ENCODE measurements around the gene RNF166. TPM values are rescaled to one million over a fixed set of nuclear protein-coding genes. Genes with fewer than 3 reads are reported as not detected.
A peak's percentile ranks its signal among the peaks of the same experiment; 100 is the strongest.

RNF166 gene
- total and polyA plus RNA-seq, 2 of the 13 experiments (the other 11 are each of a cell fraction or from before 2014, with no cell fraction given), result 21.4 to 23.0 TPM

GRCh38 chr16:88719933-88720296 lies 13.7 kb upstream of the RNF166 start:
- no peak for ATAC-seq
- Histone ChIP-seq H3K27me3 (ENCODE audit: control insufficient read depth in 1 of 2, insufficient read depth in 2 of 2, low read length in 2 of 2) (no peaks in the 10 kb centered on the region), H3K36me3 (replicated peaks in 1 of 2; ENCODE audit: control insufficient read depth in 1 of 2, insufficient read depth in 2 of 2, low read length in 2 of 2) (peaks cover 63 to 92% of the 10 kb centered on the region in 2 experiments; a peak in 4 of 5 replicates), H2AFZ (ENCODE audit: low read length) (no peak overlapping the region), H3K4me1 (ENCODE audit: insufficient read depth, low read length) (no peaks in the 10 kb centered on the region), H3K9me3 (ENCODE audit: low read length) (no peaks in the 10 kb centered on the region), H3K27ac (ENCODE audit: extremely low read length, insufficient read depth, low read length) (no peak overlapping the region), H3K9ac (ENCODE audit: insufficient read depth, low read depth, low read length) (no peak overlapping the region), H4K20me1 (ENCODE audit: insufficient read depth, low read length) (no peaks in the 10 kb centered on the region), H3K4me3 (replicated peaks in 1 of 3; ENCODE audit: insufficient read depth in 1 of 3, low read depth in 2 of 3, low read length in 3 of 3) (no peak overlapping the region), H3K79me2 (ENCODE audit: insufficient read depth, low read length) (no peaks in the 10 kb centered on the region), H3K4me2 (ENCODE audit: low read depth, low read length) (no peak overlapping the region)
- TF ChIP-seq KAT2B (IDR thresholded peaks at IDR 0.05; ENCODE audit: borderline replicate concordance, low read depth, low read length) (no peak), GLI4 (CRISPR knock-in tag; IDR thresholded peaks at IDR 0.05; ENCODE audit: borderline replicate concordance) (no peak), AGO2 (optimal IDR thresholded peaks at IDR 0.05; ENCODE audit: low read depth, low read length) (peak; percentile 79), RBM22 (optimal IDR thresholded peaks at IDR 0.05; ENCODE audit: low read length) (peak; percentile 59), ZNF7 (CRISPR knock-in tag; IDR thresholded peaks at IDR 0.05) (no peak), ZNF235 (CRISPR knock-in tag; IDR thresholded peaks at IDR 0.05; ENCODE audit: borderline replicate concordance) (no peak)
- no TSS peak for BruUV-seq (replicated peaks)
- intact Hi-C loops (cut with micrococcal nuclease; ENCODE audit: unreplicated experiment) (no loop called here), in situ Hi-C loops (cut with HindIII; ENCODE audit: extremely low pct_ligation_motif_present, low pct_unique_long_range_greater_than_20kb) (no loop called here)
- DNase-seq (ENCODE audit: low spot score), result no peak
- ChIA-PET POLR2A (no interaction called here), CTCF (ENCODE audit: low intra/inter-chr PET ratio, low total read pairs) (no interaction called here)
- 97% methylated on average over 11 of the region's 19 CpGs for WGBS (ENCODE audit: low lambda C conversion rate)
- no peak for FAIRE-seq

GRCh38 chr16:88719267-88719932 lies 13.2 kb upstream of the RNF166 start:
- Histone ChIP-seq H3K4me1 (ENCODE audit: insufficient read depth, low read length) (no peaks in the 10 kb centered on the region), H3K27me3 (ENCODE audit: control insufficient read depth in 1 of 2, insufficient read depth in 2 of 2, low read length in 2 of 2) (no peaks in the 10 kb centered on the region), H3K36me3 (replicated peaks in 1 of 2; ENCODE audit: control insufficient read depth in 1 of 2, insufficient read depth in 2 of 2, low read length in 2 of 2) (peaks cover 63 to 93% of the 10 kb centered on the region in 2 experiments; a peak in 4 of 5 replicates), H3K9ac (ENCODE audit: insufficient read depth, low read depth, low read length) (no peak overlapping the region), H3K9me3 (ENCODE audit: low read length) (no peaks in the 10 kb centered on the region), H3K79me2 (ENCODE audit: insufficient read depth, low read length) (no peaks in the 10 kb centered on the region), H4K20me1 (ENCODE audit: insufficient read depth, low read length) (no peaks in the 10 kb centered on the region), H3K27ac (ENCODE audit: extremely low read length, insufficient read depth, low read length) (no peak overlapping the region), H2AFZ (ENCODE audit: low read length) (no peak overlapping the region), H3K4me2 (ENCODE audit: low read depth, low read length) (no peak overlapping the region), H3K4me3 (replicated peaks in 1 of 3; ENCODE audit: insufficient read depth in 1 of 3, low read depth in 2 of 3, low read length in 3 of 3) (no peak overlapping the region)
- 98% methylated on average over 26 of the region's 29 CpGs for WGBS (ENCODE audit: low lambda C conversion rate)
- in situ Hi-C loops (cut with HindIII; ENCODE audit: extremely low pct_ligation_motif_present, low pct_unique_long_range_greater_than_20kb) (no loop called here), intact Hi-C loops (cut with micrococcal nuclease; ENCODE audit: unreplicated experiment) (no loop called here)
- FAIRE-seq, result no peak
- ChIA-PET POLR2A (no interaction called here), CTCF (ENCODE audit: low intra/inter-chr PET ratio, low total read pairs) (no interaction called here)
- ATAC-seq, result no peak
- TSS peak; percentile 23 for BruUV-seq (replicated peaks)
- DNase-seq (ENCODE audit: low spot score), result no peak
- TF ChIP-seq ZNF768 (CRISPR knock-in tag; IDR thresholded peaks at IDR 0.05), result 0 out of 2 replicates have a peak, but pooled peaks have one; percentile 11
- no peak for TF ChIP-seq MIER3 (CRISPR knock-in tag; IDR thresholded peaks at IDR 0.05; ENCODE audit: borderline replicate concordance)
- no peak for TF ChIP-seq SKIL (CRISPR knock-in tag; IDR thresholded peaks at IDR 0.05; ENCODE audit: borderline replicate concordance)
- no peak for TF ChIP-seq ADNP (CRISPR knock-in tag; IDR thresholded peaks at IDR 0.05)
